ENCODE results near the gene RASGRF1.

DNA sequence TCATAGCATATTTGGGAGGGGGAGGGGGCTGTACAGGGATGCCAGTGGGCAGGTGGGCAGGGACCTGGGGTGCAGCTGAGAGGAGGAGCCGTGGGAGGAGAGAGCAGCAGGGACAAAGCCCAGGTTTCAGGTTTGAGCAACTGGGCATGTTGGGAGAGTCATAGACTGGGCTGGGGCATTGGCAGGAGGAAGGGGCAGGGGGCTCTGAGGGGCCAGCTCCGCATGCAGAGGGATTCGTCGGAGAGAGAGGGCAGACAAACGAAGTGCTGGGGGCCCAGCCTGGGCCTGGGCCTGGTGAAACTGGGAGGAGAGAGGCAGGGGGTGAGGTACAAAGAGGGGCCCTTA is 25.2 kb downstream of the RASGRF1 start:
- TF ChIP-seq, protein P1, sequence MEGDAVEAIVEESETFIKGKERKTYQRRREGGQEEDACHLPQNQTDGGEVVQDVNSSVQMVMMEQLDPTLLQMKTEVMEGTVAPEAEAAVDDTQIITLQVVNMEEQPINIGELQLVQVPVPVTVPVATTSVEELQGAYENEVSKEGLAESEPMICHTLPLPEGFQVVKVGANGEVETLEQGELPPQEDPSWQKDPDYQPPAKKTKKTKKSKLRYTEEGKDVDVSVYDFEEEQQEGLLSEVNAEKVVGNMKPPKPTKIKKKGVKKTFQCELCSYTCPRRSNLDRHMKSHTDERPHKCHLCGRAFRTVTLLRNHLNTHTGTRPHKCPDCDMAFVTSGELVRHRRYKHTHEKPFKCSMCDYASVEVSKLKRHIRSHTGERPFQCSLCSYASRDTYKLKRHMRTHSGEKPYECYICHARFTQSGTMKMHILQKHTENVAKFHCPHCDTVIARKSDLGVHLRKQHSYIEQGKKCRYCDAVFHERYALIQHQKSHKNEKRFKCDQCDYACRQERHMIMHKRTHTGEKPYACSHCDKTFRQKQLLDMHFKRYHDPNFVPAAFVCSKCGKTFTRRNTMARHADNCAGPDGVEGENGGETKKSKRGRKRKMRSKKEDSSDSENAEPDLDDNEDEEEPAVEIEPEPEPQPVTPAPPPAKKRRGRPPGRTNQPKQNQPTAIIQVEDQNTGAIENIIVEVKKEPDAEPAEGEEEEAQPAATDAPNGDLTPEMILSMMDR (IDR thresholded peaks at IDR 0.05): no peak
- TF ChIP-seq POLR2AphosphoS5 (IDR thresholded peaks at IDR 0.05): no peak
